SK-N-SH (cell line): ENCODE results near the gene FAM83D. TPM values are rescaled to one million over a fixed set of nuclear protein-coding genes. Genes with fewer than 3 reads are reported as not detected.

ENCODE experiments used
- CTCF ChIA-PET: fragments of 300-600, 350-600 bp; formaldehyde crosslinking; extraction: SDS; loops from one replicate; lab custom pipeline; 2021; lab: Yijun Ruan, JAX
- POLR2A ChIA-PET: fragments of 350-600 bp; sonication (Branson Sonifier 250); formaldehyde crosslinking; extraction: SDS; loops from one replicate; lab custom pipeline; 2020; ENCODE audit warnings: antibody characterized with exemption, inconsistent platforms; lab: Yijun Ruan, JAX
- DNase-seq: peaks from one replicate; pipeline ENCODE4 v3.0.0; 2012
- H2AFZ ChIP-seq: fragments of 200-600 bp; sonication (generic); 2 replicates; pipeline ENCODE4 v1.8.1; 2016; ENCODE audit warnings: antibody characterized with exemption, mild to moderate bottlenecking, low read depth
- H3F3A ChIP-seq: fragments of 200-600 bp; sonication (generic); replicated peaks from 2 replicates; pipeline ENCODE3; 2016; ENCODE audit warnings: antibody characterized with exemption, mild to moderate bottlenecking; ENCODE audit not compliant: insufficient read depth
- H3K27ac ChIP-seq, 2 experiments: fragments of 200-500 bp in 1 of 2; fragments of 200-600 bp in 1 of 2; sonication (Bioruptor generic) in 1 of 2; sonication (generic), shearing (Covaris generic) in 1 of 2; 2 replicates each; pipeline versions ENCODE4 v1.5.1 to v1.6.1; 2014 to 2016; ENCODE audit warnings: low read depth in 2 of 2, inconsistent platforms in 1 of 2, low read length in 1 of 2, mild to moderate bottlenecking in 1 of 2, mixed read lengths in 1 of 2
- H3K27me3 ChIP-seq: fragments of 200-600 bp; sonication (generic), shearing (Covaris generic); 2 replicates; pipeline ENCODE4 v1.6.1; 2016; ENCODE audit warnings: mixed run types; ENCODE audit not compliant: insufficient read depth
- H3K36me3 ChIP-seq, 2 experiments: fragments of 200-500 bp in 1 of 2; fragments of 200-600 bp in 1 of 2; sonication (Bioruptor generic) in 1 of 2; sonication (generic) in 1 of 2; replicated peaks in 1 of 2; 2 replicates each; pipeline versions ENCODE3 to v1.5.1; 2014 to 2016; ENCODE audit warnings: low read length in 1 of 2, mild to moderate bottlenecking in 1 of 2; ENCODE audit not compliant: insufficient read depth in 2 of 2, control insufficient read depth in 1 of 2
- H3K4me1 ChIP-seq, 2 experiments: fragments of 200-500 bp in 1 of 2; fragments of 200-600 bp in 1 of 2; sonication (Bioruptor generic) in 1 of 2; sonication (generic), shearing (Covaris generic) in 1 of 2; 2 replicates each; pipeline versions ENCODE4 v1.5.1 to v1.6.1; 2014 to 2016; ENCODE audit warnings: low read depth in 1 of 2, low read length in 1 of 2, mixed run types in 1 of 2; ENCODE audit not compliant: insufficient read depth in 2 of 2, control insufficient read depth in 1 of 2
- H3K4me2 ChIP-seq: fragments of 200-600 bp; sonication (generic), shearing (Covaris generic); 2 replicates; pipeline ENCODE4 v1.6.1; 2017; ENCODE audit warnings: mixed run types
- H3K4me3 ChIP-seq, 2 experiments: fragments of 200-500 bp in 1 of 2; fragments of 200-600 bp in 1 of 2; sonication (Bioruptor generic) in 1 of 2; sonication (generic), shearing (Covaris generic) in 1 of 2; 2 replicates each; pipeline versions ENCODE4 v1.5.1 to v1.8.1; 2014 to 2016; ENCODE audit warnings: low read depth in 2 of 2, inconsistent platforms in 1 of 2, low read length in 1 of 2, mild to moderate bottlenecking in 1 of 2, mixed read lengths in 1 of 2, moderate library complexity in 1 of 2
- H3K79me2 ChIP-seq: fragments of 200-600 bp; sonication (generic); 2 replicates; pipeline ENCODE4 v1.8.1; 2017; ENCODE audit warnings: mild to moderate bottlenecking; ENCODE audit not compliant: insufficient read depth
- H3K9ac ChIP-seq: fragments of 200-600 bp; sonication (generic); 2 replicates; pipeline ENCODE4 v1.6.1; 2017; ENCODE audit warnings: mixed run types
- H3K9me2 ChIP-seq: fragments of 200-600 bp; sonication (generic); 2 replicates; pipeline ENCODE4 v1.6.1; 2017; ENCODE audit warnings: mixed run types
- H3K9me3 ChIP-seq: fragments of 200-600 bp; sonication (generic); 2 replicates; pipeline ENCODE4 v1.6.1; 2017; ENCODE audit warnings: mixed run types, mild to moderate bottlenecking, moderate library complexity
- H4K20me1 ChIP-seq: fragments of 200-600 bp; sonication (generic); 2 replicates; pipeline ENCODE4 v1.6.1; 2017; ENCODE audit warnings: mild to moderate bottlenecking, mixed run types; ENCODE audit not compliant: insufficient read depth
- CHD2 ChIP-seq: fragments of 150-350 bp; IDR thresholded peaks from 2 replicates; pipeline ENCODE4 v1.6.1; 2018; ENCODE audit warnings: low read length; ENCODE audit not compliant: partially characterized antibody
- ELF1 ChIP-seq: IDR thresholded peaks from 2 replicates; pipeline ENCODE4 v1.4.0; 2012
- EZH2phosphoT487 ChIP-seq: fragments of 200-600 bp; sonication (generic); IDR thresholded peaks from 2 replicates; pipeline ENCODE4 v1.6.1; 2017; ENCODE audit warnings: low read depth, mixed run types, mild to moderate bottlenecking, antibody characterized with exemption, moderate library complexity, borderline replicate concordance
- FOXM1 ChIP-seq: IDR thresholded peaks from 2 replicates; pipeline ENCODE4 v1.4.0; 2012; ENCODE audit warnings: low read depth, mild to moderate bottlenecking
- GABPA ChIP-seq: IDR thresholded peaks from 2 replicates; pipeline ENCODE4 v1.4.0; 2012; ENCODE audit warnings: low read depth, mild to moderate bottlenecking
- MXI1 ChIP-seq: IDR thresholded peaks from 2 replicates; pipeline ENCODE4 v1.6.1; 2012; ENCODE audit warnings: mild to moderate bottlenecking, low read depth, low read length, improper control_type of control experiment
- NFIC ChIP-seq: IDR thresholded peaks from 2 replicates; pipeline ENCODE4 v1.4.0; 2012; ENCODE audit warnings: borderline replicate concordance
- POLR2AphosphoS5 ChIP-seq: IDR thresholded peaks from 2 replicates; pipeline ENCODE4 v1.6.1; 2012; ENCODE audit warnings: low read depth, low read length
- RAD21 ChIP-seq: IDR thresholded peaks from 2 replicates; pipeline ENCODE4 v1.6.1; 2012; ENCODE audit warnings: mild to moderate bottlenecking, low read length
- RCOR1 ChIP-seq: fragments of 150-350 bp; IDR thresholded peaks from 2 replicates; pipeline ENCODE4 v1.6.1; 2017; ENCODE audit warnings: antibody characterized with exemption, low read length
- RFX5 ChIP-seq: IDR thresholded peaks from 2 replicates; pipeline ENCODE4 v1.6.1; 2012; ENCODE audit warnings: mild to moderate bottlenecking, improper control_type of control experiment, low read length
- SIN3A ChIP-seq: IDR thresholded peaks from 2 replicates; pipeline ENCODE4 v1.6.1; 2012; ENCODE audit warnings: low read depth, mild to moderate bottlenecking, low read length, moderate library complexity, borderline replicate concordance
- SMC3 ChIP-seq: IDR thresholded peaks from 2 replicates; pipeline ENCODE4 v1.6.1; 2012; ENCODE audit warnings: low read depth, low read length, improper control_type of control experiment
- TAF1 ChIP-seq: IDR thresholded peaks from 2 replicates; pipeline ENCODE4 v1.6.1; 2012; ENCODE audit warnings: low read depth, mild to moderate bottlenecking, low read length, moderate library complexity, borderline replicate concordance
- TCF12 ChIP-seq: IDR thresholded peaks from 2 replicates; pipeline ENCODE4 v1.4.0; 2012
- TEAD4 ChIP-seq: IDR thresholded peaks from 2 replicates; pipeline ENCODE4 v1.4.0; 2012; ENCODE audit warnings: mild to moderate bottlenecking, borderline replicate concordance; ENCODE audit not compliant: insufficient read depth
- YY1 ChIP-seq: IDR thresholded peaks from 2 replicates; pipeline ENCODE4 v1.4.0; 2012; ENCODE audit warnings: low read depth, mild to moderate bottlenecking
- WGBS: methylation state at CpG from one replicate; pipeline ENCODE4 v1.1.6; 2017; ENCODE audit warnings: low lambda C conversion rate; 5-methylcytosine and 5-hydroxymethylcytosine counted together
- polyA plus RNA-seq, 3 experiments: library from polyadenylated mRNA; depleted of rRNA; stranded (reverse); fragments of >200 nt; gene quantifications; 2 replicates each; pipeline ENCODE4 v1.2.3, GENCODE V29; 2012
- TF ChIP-seq, protein P1 (sequence below): fragments of 200-600 bp; sonication (generic); IDR thresholded peaks from 2 replicates; pipeline ENCODE4 v1.6.1; 2017; ENCODE audit warnings: antibody characterized with exemption, mild to moderate bottlenecking, moderate library complexity
- TF ChIP-seq, protein P2 (sequence below): IDR thresholded peaks from 2 replicates; pipeline ENCODE4; 2012
- TF ChIP-seq, protein P3 (sequence below): fragments of 150-350 bp; IDR thresholded peaks from 2 replicates; pipeline ENCODE4 v1.6.1; 2017; ENCODE audit warnings: antibody characterized with exemption, low read length, low read depth, borderline replicate concordance
- TF ChIP-seq, protein P4 (sequence below): IDR thresholded peaks from 2 replicates; pipeline ENCODE4 v1.4.0; 2012; ENCODE audit warnings: low read depth, borderline replicate concordance
- TF ChIP-seq, protein P5 (sequence below): IDR thresholded peaks from 2 replicates; pipeline ENCODE4 v1.4.0; 2012; ENCODE audit warnings: low read depth

Gene FAM83D
- polyA plus RNA-seq, 1 of the 3 experiments (the other 2 are of a cell fraction), result 21.5 TPM

DNA sequence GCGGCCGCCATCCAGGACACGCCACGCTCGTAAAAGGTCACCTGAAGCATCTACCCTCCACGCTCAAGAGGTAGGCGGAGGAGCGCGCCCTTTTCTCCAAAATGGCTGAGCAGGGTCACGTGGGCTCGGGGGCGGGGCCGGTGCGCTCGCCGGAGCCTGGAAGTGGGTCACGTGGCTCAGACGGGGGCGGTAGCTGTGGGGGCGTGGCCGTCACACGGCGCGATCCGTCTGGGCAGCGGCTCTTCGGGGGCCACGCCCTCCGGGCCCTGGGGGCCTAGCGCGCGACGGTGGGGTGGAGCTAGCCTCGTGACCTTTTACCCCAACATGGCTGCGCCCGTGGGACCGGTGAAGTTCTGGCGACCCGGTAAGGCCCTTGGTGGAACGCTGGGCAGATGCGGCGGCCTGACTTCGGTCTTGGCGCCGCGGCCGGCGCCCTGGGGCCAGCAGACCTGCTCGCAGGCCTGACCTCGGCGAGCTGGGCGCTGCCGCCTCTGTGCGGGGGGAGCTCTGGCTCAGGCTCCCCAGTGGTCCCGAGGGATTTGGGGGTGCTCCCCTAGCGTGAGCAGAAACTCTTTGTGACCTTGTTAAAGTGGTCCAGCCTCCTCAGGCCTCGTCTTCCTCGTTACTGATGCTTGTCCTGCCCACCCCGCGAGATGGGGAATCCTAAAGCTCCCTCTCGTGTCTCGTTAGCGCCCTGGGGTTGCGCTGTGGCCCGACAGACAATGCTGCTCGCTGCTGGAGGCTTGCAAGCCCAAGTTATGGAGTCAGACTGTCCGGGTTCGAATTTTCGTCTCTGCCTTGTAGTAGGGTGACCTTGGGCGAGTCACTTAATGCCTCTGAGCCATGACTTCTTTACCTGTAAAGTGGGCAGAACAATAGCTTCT is 36.1 kb downstream of the FAM83D start, which contains the start of gene DHX35:
DHX35 (plus strand) TSS at position 301 of the 884 bp plus-strand sequence; CDS start at position 325, 24 bp downstream.
- POLR2A ChIA-PET, result interaction anchor here (0.5 to 1.7 kb wide), 9 partner anchors 11 to 320 kb away, joined by 3 to 20 read pairs (median 4); partner anchors contain the start of gene FAM83D
- CTCF ChIA-PET, result interaction anchor here (0.6 to 2.7 kb wide), 14 partner anchors 8 to 317 kb away, joined by 3 to 20 read pairs (median 4); partner anchors contain the start of gene FAM83D

More for the DNA sequence above, 36.1 kb downstream of the FAM83D start, which contains the start of gene DHX35:
- Histone ChIP-seq H3K9ac (peak within 1 kb of the TSS; percentile 92), H2AFZ (peak within 1 kb of the TSS; percentile 93), H3F3A (peaks cover 13% of the 10 kb centered on the region), H3K4me2 (peak within 1 kb of the TSS; percentile 79), H3K27ac (peak within 1 kb of the TSS; percentile 89 to 93), H4K20me1 (no peaks in the 10 kb centered on the region), H3K36me3 (peaks cover 7 to 13% of the 10 kb centered on the region in 2 experiments), H3K4me1 (peaks cover 7 to 9% of the 10 kb centered on the region in 2 experiments; a peak in 3 of 4 replicates), H3K9me3 (no peaks in the 10 kb centered on the region), H3K9me2 (no peaks in the 10 kb centered on the region), H3K4me3 (peak within 1 kb of the TSS; percentile 93 to 100), H3K79me2 (peaks cover 50% of the 10 kb centered on the region), H3K27me3 (no peaks in the 10 kb centered on the region)
- TF ChIP-seq, protein P1, sequence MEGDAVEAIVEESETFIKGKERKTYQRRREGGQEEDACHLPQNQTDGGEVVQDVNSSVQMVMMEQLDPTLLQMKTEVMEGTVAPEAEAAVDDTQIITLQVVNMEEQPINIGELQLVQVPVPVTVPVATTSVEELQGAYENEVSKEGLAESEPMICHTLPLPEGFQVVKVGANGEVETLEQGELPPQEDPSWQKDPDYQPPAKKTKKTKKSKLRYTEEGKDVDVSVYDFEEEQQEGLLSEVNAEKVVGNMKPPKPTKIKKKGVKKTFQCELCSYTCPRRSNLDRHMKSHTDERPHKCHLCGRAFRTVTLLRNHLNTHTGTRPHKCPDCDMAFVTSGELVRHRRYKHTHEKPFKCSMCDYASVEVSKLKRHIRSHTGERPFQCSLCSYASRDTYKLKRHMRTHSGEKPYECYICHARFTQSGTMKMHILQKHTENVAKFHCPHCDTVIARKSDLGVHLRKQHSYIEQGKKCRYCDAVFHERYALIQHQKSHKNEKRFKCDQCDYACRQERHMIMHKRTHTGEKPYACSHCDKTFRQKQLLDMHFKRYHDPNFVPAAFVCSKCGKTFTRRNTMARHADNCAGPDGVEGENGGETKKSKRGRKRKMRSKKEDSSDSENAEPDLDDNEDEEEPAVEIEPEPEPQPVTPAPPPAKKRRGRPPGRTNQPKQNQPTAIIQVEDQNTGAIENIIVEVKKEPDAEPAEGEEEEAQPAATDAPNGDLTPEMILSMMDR, result peak; percentile 42; the same call in 1 of the 2 replicates
- TF ChIP-seq TAF1 (peak; percentile 5; the same call in 1 of the 2 replicates), EZH2phosphoT487 (no peak), SMC3 (peak; percentile 39), POLR2AphosphoS5 (peak; percentile 55), TEAD4 (no peak), RAD21 (peak; percentile 56), NFIC (no peak), MXI1 (peak; percentile 83), TCF12 (no peak), RFX5 (no peak), CHD2 (peak; percentile 47), RCOR1 (peak; percentile 49; the same call in 1 of the 2 replicates), FOXM1 (no peak), YY1 (peak; percentile 96), ELF1 (no peak), GABPA (no peak), SIN3A (peak; percentile 54; the same call in 1 of the 2 replicates)
- TF ChIP-seq, protein P2, sequence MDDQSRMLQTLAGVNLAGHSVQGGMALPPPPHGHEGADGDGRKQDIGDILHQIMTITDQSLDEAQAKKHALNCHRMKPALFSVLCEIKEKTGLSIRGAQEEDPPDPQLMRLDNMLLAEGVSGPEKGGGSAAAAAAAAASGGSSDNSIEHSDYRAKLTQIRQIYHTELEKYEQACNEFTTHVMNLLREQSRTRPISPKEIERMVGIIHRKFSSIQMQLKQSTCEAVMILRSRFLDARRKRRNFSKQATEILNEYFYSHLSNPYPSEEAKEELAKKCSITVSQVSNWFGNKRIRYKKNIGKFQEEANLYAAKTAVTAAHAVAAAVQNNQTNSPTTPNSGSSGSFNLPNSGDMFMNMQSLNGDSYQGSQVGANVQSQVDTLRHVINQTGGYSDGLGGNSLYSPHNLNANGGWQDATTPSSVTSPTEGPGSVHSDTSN, result 0 out of 2 replicates have a peak, but pooled peaks have one; percentile 10
- TF ChIP-seq, protein P3, sequence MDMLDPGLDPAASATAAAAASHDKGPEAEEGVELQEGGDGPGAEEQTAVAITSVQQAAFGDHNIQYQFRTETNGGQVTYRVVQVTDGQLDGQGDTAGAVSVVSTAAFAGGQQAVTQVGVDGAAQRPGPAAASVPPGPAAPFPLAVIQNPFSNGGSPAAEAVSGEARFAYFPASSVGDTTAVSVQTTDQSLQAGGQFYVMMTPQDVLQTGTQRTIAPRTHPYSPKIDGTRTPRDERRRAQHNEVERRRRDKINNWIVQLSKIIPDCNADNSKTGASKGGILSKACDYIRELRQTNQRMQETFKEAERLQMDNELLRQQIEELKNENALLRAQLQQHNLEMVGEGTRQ, result peak; percentile 96
- TF ChIP-seq, protein P4, sequence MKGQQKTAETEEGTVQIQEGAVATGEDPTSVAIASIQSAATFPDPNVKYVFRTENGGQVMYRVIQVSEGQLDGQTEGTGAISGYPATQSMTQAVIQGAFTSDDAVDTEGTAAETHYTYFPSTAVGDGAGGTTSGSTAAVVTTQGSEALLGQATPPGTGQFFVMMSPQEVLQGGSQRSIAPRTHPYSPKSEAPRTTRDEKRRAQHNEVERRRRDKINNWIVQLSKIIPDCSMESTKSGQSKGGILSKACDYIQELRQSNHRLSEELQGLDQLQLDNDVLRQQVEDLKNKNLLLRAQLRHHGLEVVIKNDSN, result peak; percentile 100
- TF ChIP-seq, protein P5, sequence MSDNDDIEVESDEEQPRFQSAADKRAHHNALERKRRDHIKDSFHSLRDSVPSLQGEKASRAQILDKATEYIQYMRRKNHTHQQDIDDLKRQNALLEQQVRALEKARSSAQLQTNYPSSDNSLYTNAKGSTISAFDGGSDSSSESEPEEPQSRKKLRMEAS, result peak; percentile 97
- 0% methylated on average over 9 of the region's 70 CpGs for WGBS
- DNase-seq, result peak; percentile 100
